Dermis blood vessel endothelial cell (primary cell): ENCODE results near the gene THAP3. TPM values are rescaled to one million over a fixed set of nuclear protein-coding genes. Genes with fewer than 3 reads are reported as not detected.

Experiments used
- total RNA-seq: library from RNA; depleted of rRNA; stranded (reverse); fragments of >200 nt; gene quantifications from 2 replicates; pipeline ENCODE4 v1.2.3, GENCODE V29; 2014

THAP3 gene
- total RNA-seq, 1 donor from 2014 or later = 23.5 TPM

Other genes starting within 250 kb of the THAP3 start
- 17.5 and 33.7 TPM in 2 replicates for gene ACOT7, start 231.1 kb upstream of the THAP3 start, total RNA-seq
- 9.9 and 14.1 TPM in 2 replicates for gene HES2, start 204.9 kb upstream of the THAP3 start, total RNA-seq
- 0.60 and 0.68 TPM in 2 replicates for gene ESPN, start 200.1 kb upstream of the THAP3 start, total RNA-seq
- gene TNFRSF25, start 158.7 kb upstream of the THAP3 start, total RNA-seq = 8.0 and 17.4 TPM in 2 replicates
- 36.9 and 50.9 TPM in 2 replicates for gene PLEKHG5, start 133.2 kb upstream of the THAP3 start, total RNA-seq
- gene NOL9, start 70.4 kb upstream of the THAP3 start, total RNA-seq = 27.1 and 30.6 TPM in 2 replicates
- under 0.01 TPM in 1 of 2 replicates, not detected in the other for gene TAS1R1, start 69.6 kb upstream of the THAP3 start, total RNA-seq
- 12.0 and 22.5 TPM in 2 replicates for gene ZBTB48, start 44.9 kb upstream of the THAP3 start, total RNA-seq
- 25.9 and 31.7 TPM in 2 replicates for gene KLHL21, start 22.0 kb upstream of the THAP3 start, total RNA-seq
- 10.2 and 16.7 TPM in 2 replicates for gene PHF13, start 11.1 kb upstream of the THAP3 start, total RNA-seq
- gene DNAJC11, start 76.9 kb downstream of the THAP3 start, total RNA-seq = 38.6 and 52.1 TPM in 2 replicates
- 52.7 and 58.4 TPM in 2 replicates for gene CAMTA1, start 160.6 kb downstream of the THAP3 start, total RNA-seq